ENCODE measurements around the gene CALN1. TPM values are rescaled to one million over a fixed set of nuclear protein-coding genes. Genes with fewer than 3 reads are reported as not detected.

The CALN1 gene
- total and polyA plus RNA-seq, 11 donors, result not detected

- intact Hi-C loops (cut with DNase I), result no loop called here
- H3K4me1 ChIP-seq, result no peaks in the 10 kb centered on the region
- TF ChIP-seq CTCF (IDR thresholded peaks at IDR 0.05) (no peak), POLR2A (IDR thresholded peaks at IDR 0.05) (no peak)
- DNase-seq (no peak), ATAC-seq (no peak)
- peaks cover 0 to 26% (median 12%) of the 10 kb centered on the region in 12 donors for H3K9me3 ChIP-seq
- no peak overlapping the region for H3K4me3 ChIP-seq
- no peak overlapping the region for H3K27ac ChIP-seq
- 70 to 96% (median 83%) methylated on average over 5 to 6 of the region's 6 CpGs for WGBS, 4 donors
- H3K27me3 ChIP-seq, result peaks cover 0 to 23% (median 0%) of the 10 kb centered on the region in 9 donors
- no peaks in the 10 kb centered on the region for H3K36me3 ChIP-seq
Observed at GRCh38 chr7:71784781-71785180, 627.4 kb downstream of the CALN1 start.

- TF ChIP-seq POLR2A (IDR thresholded peaks at IDR 0.05), result no peak
- TF ChIP-seq CTCF (IDR thresholded peaks at IDR 0.05), result no peak
- DNase-seq (no peak), ATAC-seq (no peak)
- Histone ChIP-seq H3K9me3 (peaks cover 0 to 26% (median 12%) of the 10 kb centered on the region in 12 donors), H3K27ac (no peak overlapping the region), H3K4me3 (no peak overlapping the region), H3K36me3 (no peaks in the 10 kb centered on the region), H3K27me3 (peaks cover 0 to 24% (median 0%) of the 10 kb centered on the region in 9 donors), H3K4me1 (no peaks in the 10 kb centered on the region)
- intact Hi-C loops (cut with DNase I), result no loop called here
- WGBS, 4 donors, result 48 to 62% (median 54%) methylated on average over 3 of the region's 3 CpGs
Observed at GRCh38 chr7:71784180-71784579, 628.0 kb downstream of the CALN1 start.

- intact Hi-C loops (cut with DNase I), result no loop called here
- WGBS, 4 donors, result 79 to 87% (median 81%) methylated on average over 3 of the region's 3 CpGs
- ATAC-seq, result no peak
- no peak for TF ChIP-seq CTCF (IDR thresholded peaks at IDR 0.05)
- TF ChIP-seq POLR2A (IDR thresholded peaks at IDR 0.05), result no peak
- Histone ChIP-seq H3K27me3 (peaks cover 0 to 24% (median 0%) of the 10 kb centered on the region in 9 donors), H3K36me3 (no peaks in the 10 kb centered on the region), H3K4me3 (no peak overlapping the region), H3K9me3 (peaks cover 0 to 24% (median 12%) of the 10 kb centered on the region in 12 donors), H3K4me1 (no peaks in the 10 kb centered on the region), H3K27ac (no peak overlapping the region)
- no peak for DNase-seq
Observed at GRCh38 chr7:71783779-71784178, 628.4 kb downstream of the CALN1 start.

DNA sequence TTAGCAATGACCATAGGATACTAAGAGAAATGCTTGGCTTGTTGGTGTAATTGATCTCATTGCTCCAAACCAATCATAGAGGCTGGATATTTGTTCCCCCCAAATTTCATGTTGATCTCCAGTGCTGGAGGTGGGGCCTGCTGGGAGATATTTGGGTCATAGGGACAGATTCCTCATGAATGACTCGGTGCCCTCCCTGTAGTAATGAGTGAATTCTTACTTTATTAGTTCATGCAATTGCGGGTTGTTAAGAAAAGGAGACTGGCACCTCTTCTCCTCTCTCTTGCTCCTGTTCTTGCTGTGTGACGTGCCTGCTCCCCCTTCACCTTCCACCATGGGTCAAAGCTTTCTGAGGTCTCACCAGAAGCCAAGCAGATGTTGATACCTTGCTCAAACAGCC lies 630.1 kb downstream of the CALN1 start:
- H3K36me3 ChIP-seq, result no peaks in the 10 kb centered on the region
- WGBS, 4 donors, result 69 to 76% (median 72%) methylated on average over 3 of the region's 3 CpGs
- intact Hi-C loops (cut with DNase I), result no loop called here
- H3K9me3 ChIP-seq, result peaks cover 0 to 8% (median 2%) of the 10 kb centered on the region in 12 donors
- H3K4me3 ChIP-seq, result no peak overlapping the region
- TF ChIP-seq POLR2A (IDR thresholded peaks at IDR 0.05) (no peak), CTCF (IDR thresholded peaks at IDR 0.05) (no peak)
- no peak overlapping the region for H3K27ac ChIP-seq
- no peaks in the 10 kb centered on the region for H3K4me1 ChIP-seq
- H3K27me3 ChIP-seq, result peaks cover 0 to 24% (median 0%) of the 10 kb centered on the region in 9 donors
- DNase-seq (no peak), ATAC-seq (no peak)

Measured in heart left ventricle (tissue), 16 donors.